Astrocyte (in vitro differentiated cells and primary cell): ENCODE measurements around the gene PAX5. TPM values are rescaled to one million over a fixed set of nuclear protein-coding genes. Genes with fewer than 3 reads are reported as not detected.

Experiments used
- DNase-seq: peaks from one replicate; pipeline ENCODE4 v3.0.0-alpha.2; 2010; ENCODE audit warnings: low read depth
- FAIRE-seq: peaks from 2 replicates; lab custom pipeline; 2011; peaks lifted over from hg19 to GRCh38; lab: Jason Lieb, UNC
- H2AFZ ChIP-seq: 2 replicates; pipeline ENCODE4 v1.6.0; 2012; ENCODE audit warnings: low read depth, low read length, inconsistent platforms
- H3K27ac ChIP-seq: 2 replicates; pipeline ENCODE4 v1.5.1; 2011; ENCODE audit warnings: low read depth, low read length, inconsistent platforms
- H3K27me3 ChIP-seq: 2 replicates; pipeline ENCODE4 v1.6.0; 2011; ENCODE audit warnings: low read length, inconsistent platforms; ENCODE audit not compliant: insufficient read depth
- H3K36me3 ChIP-seq: 2 replicates; pipeline ENCODE4 v1.5.1; 2011; ENCODE audit warnings: low read length, inconsistent platforms; ENCODE audit not compliant: insufficient read depth
- H3K4me1 ChIP-seq: 2 replicates; pipeline ENCODE4 v1.5.1; 2011; ENCODE audit warnings: low read length, inconsistent platforms; ENCODE audit not compliant: insufficient read depth
- H3K4me2 ChIP-seq: 2 replicates; pipeline ENCODE4 v1.6.0; 2012; ENCODE audit warnings: low read length, inconsistent platforms
- H3K4me3 ChIP-seq: 2 replicates; pipeline ENCODE4 v1.5.1; 2011; ENCODE audit warnings: low read depth, mild to moderate bottlenecking, low read length, inconsistent platforms; ENCODE audit not compliant: insufficient read depth
- H3K79me2 ChIP-seq: 2 replicates; pipeline ENCODE4 v1.6.0; 2012; ENCODE audit warnings: mild to moderate bottlenecking, low read length, inconsistent platforms; ENCODE audit not compliant: insufficient read depth
- H3K9ac ChIP-seq: 2 replicates; pipeline ENCODE4 v1.6.0; 2012; ENCODE audit warnings: mild to moderate bottlenecking, low read length, inconsistent platforms
- H3K9me3 ChIP-seq: 2 replicates; pipeline ENCODE4 v1.5.1; 2012; ENCODE audit warnings: low read depth, mild to moderate bottlenecking, low read length, inconsistent platforms; ENCODE audit not compliant: insufficient read depth
- H4K20me1 ChIP-seq: 2 replicates; pipeline ENCODE4 v1.6.0; 2012; ENCODE audit warnings: low read length, inconsistent platforms; ENCODE audit not compliant: insufficient read depth
- H3K27ac Mint-ChIP-seq: one replicate; pipeline ENCODE4 v1.8.0; 2021; ENCODE audit warnings: mild to moderate bottlenecking, mixed read lengths; ENCODE audit not compliant: unreplicated experiment
- H3K27me3 Mint-ChIP-seq: one replicate; pipeline ENCODE4 v1.8.0; 2021; ENCODE audit warnings: low read depth, mixed read lengths; ENCODE audit not compliant: unreplicated experiment
- H3K36me3 Mint-ChIP-seq: one replicate; pipeline ENCODE4 v1.8.0; 2021; ENCODE audit warnings: low read depth, mixed read lengths; ENCODE audit not compliant: unreplicated experiment
- H3K4me1 Mint-ChIP-seq: one replicate; pipeline ENCODE4 v1.8.0; 2021; ENCODE audit warnings: low read depth, mixed read lengths; ENCODE audit not compliant: unreplicated experiment
- H3K4me3 Mint-ChIP-seq: one replicate; pipeline ENCODE4 v1.8.0; 2021; ENCODE audit warnings: mild to moderate bottlenecking, moderate library complexity, mixed read lengths; ENCODE audit not compliant: unreplicated experiment
- H3K9me3 Mint-ChIP-seq: one replicate; pipeline ENCODE4 v1.8.0; 2021; ENCODE audit warnings: mild to moderate bottlenecking, mixed read lengths; ENCODE audit not compliant: unreplicated experiment
- EZH2 ChIP-seq: IDR thresholded peaks from 2 replicates; pipeline ENCODE4 v1.6.1; 2012; ENCODE audit warnings: mild to moderate bottlenecking, low read length, inconsistent platforms; ENCODE audit not compliant: insufficient read depth
- total RNA-seq: library from RNA; stranded (reverse); gene quantifications from 2 replicates; pipeline ENCODE4 v1.2.1, GENCODE V29; 2021
- TF ChIP-seq, protein P1 (sequence below): IDR thresholded peaks from 2 replicates; pipeline ENCODE4 v1.5.1; 2011; ENCODE audit warnings: low read depth, mild to moderate bottlenecking, inconsistent platforms, low read length, moderate library complexity; ENCODE audit not compliant: insufficient read depth

The PAX5 gene
- total RNA-seq, 1 donor from 2014 or later = not detected

GRCh38 chr9:36832164-36832795 is 201.8 kb downstream of the PAX5 start:
- DNase-seq (no peak), FAIRE-seq (no peak)
- Histone ChIP-seq H3K4me1 (no peaks in the 10 kb centered on the region), H3K79me2 (no peaks in the 10 kb centered on the region), H3K27ac (no peak overlapping the region), H3K4me3 (no peak overlapping the region), H3K27me3 (peaks cover 17% of the 10 kb centered on the region), H2AFZ (no peak overlapping the region), H3K9me3 (no peaks in the 10 kb centered on the region), H4K20me1 (no peaks in the 10 kb centered on the region), H3K36me3 (no peaks in the 10 kb centered on the region), H3K9ac (no peak overlapping the region), H3K4me2 (no peak overlapping the region)
- peaks cover 54% of the 10 kb centered on the region for H3K27me3 Mint-ChIP-seq
- no peak overlapping the region for H3K4me3 Mint-ChIP-seq
- no peak overlapping the region for H3K27ac Mint-ChIP-seq
- no peaks in the 10 kb centered on the region for H3K36me3 Mint-ChIP-seq
- TF ChIP-seq EZH2 = no peak
- TF ChIP-seq, protein P1, sequence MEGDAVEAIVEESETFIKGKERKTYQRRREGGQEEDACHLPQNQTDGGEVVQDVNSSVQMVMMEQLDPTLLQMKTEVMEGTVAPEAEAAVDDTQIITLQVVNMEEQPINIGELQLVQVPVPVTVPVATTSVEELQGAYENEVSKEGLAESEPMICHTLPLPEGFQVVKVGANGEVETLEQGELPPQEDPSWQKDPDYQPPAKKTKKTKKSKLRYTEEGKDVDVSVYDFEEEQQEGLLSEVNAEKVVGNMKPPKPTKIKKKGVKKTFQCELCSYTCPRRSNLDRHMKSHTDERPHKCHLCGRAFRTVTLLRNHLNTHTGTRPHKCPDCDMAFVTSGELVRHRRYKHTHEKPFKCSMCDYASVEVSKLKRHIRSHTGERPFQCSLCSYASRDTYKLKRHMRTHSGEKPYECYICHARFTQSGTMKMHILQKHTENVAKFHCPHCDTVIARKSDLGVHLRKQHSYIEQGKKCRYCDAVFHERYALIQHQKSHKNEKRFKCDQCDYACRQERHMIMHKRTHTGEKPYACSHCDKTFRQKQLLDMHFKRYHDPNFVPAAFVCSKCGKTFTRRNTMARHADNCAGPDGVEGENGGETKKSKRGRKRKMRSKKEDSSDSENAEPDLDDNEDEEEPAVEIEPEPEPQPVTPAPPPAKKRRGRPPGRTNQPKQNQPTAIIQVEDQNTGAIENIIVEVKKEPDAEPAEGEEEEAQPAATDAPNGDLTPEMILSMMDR = no peak
- no peaks in the 10 kb centered on the region for H3K9me3 Mint-ChIP-seq
- peaks cover 2% of the 10 kb centered on the region for H3K4me1 Mint-ChIP-seq

DNA sequence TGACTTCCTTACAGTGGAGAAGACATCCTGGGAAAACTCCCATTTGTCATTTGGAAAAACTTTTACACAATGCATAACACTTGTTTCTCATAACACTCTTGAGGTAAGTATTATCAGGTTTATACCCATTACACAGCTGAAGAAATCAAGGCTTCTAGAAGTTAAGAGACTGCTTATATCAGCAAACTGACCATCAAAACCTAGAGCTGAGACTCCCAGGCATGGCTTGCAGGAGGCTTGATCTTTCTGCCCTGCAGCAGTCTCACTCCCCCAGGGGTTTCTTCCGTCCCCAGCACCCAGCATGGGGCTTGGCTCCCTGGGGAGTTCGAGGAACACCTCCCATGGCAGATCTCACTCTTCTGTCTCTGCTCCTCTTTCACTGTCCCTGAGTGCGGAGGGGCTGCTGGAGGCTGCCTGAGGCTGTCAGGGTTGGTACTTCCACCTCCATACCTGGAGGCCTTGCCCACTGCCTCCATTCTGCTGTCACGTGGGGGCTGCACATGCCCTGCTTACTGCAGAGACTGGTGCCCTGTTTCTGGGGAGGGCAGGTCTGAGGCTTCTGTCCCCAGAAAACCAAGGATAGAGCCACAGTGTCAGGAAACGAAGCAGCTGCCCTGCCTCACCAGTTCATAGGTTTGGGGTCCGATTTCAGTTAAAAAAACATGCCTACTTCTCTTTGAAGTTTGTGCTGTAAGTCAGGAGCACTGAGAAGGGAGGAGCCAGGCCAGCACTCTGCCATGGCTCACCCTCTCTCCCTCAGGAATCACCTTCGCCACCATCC is 202.5 kb downstream of the PAX5 start:
- no peak for FAIRE-seq
- peaks cover 2% of the 10 kb centered on the region for H3K9me3 Mint-ChIP-seq
- H3K27me3 Mint-ChIP-seq = peaks cover 54% of the 10 kb centered on the region

More for the DNA sequence above, 202.5 kb downstream of the PAX5 start:
- H3K27me3 ChIP-seq = peaks cover 17% of the 10 kb centered on the region
- H3K4me1 ChIP-seq = no peaks in the 10 kb centered on the region
- Mint-ChIP-seq H3K27ac (no peak overlapping the region), H3K4me3 (no peak overlapping the region), H3K4me1 (peaks cover 2% of the 10 kb centered on the region), H3K36me3 (no peaks in the 10 kb centered on the region)
- H3K9me3 ChIP-seq = no peaks in the 10 kb centered on the region
- H3K27ac ChIP-seq = no peak overlapping the region
- no peak overlapping the region for H3K9ac ChIP-seq
- DNase-seq = no peak
- H3K4me3 ChIP-seq = no peak overlapping the region
- H3K4me2 ChIP-seq = no peak overlapping the region
- no peak overlapping the region for H2AFZ ChIP-seq
- H3K36me3 ChIP-seq = no peaks in the 10 kb centered on the region
- H4K20me1 ChIP-seq = no peaks in the 10 kb centered on the region
- H3K79me2 ChIP-seq = no peaks in the 10 kb centered on the region
- TF ChIP-seq EZH2 = no peak
- TF ChIP-seq, protein P1 = no peak
